ENCODE results near the gene CHSY3.

CHSY3 gene

DNA sequence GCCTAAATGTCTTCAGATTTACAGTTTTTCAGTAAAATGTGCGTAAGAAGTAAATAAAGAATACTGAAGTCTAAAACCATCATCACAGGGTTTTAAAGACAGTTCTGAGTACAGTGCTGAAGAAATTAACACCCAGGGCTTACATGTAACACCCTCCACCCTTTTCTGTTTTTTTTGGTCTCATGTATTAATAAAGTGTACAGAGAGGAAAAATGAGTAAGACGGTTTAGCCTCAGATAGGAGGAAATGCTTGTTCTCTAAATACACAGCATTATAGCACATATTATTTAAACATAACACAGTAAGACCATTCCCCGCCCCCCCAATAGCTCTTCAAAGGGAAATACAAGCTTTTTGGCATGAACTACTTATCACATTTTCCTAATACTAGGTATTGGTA lies 119.3 kb downstream of the CHSY3 start:
- no peak for DNase-seq (ENCODE audit: low read depth in 2 of 2)

DNA sequence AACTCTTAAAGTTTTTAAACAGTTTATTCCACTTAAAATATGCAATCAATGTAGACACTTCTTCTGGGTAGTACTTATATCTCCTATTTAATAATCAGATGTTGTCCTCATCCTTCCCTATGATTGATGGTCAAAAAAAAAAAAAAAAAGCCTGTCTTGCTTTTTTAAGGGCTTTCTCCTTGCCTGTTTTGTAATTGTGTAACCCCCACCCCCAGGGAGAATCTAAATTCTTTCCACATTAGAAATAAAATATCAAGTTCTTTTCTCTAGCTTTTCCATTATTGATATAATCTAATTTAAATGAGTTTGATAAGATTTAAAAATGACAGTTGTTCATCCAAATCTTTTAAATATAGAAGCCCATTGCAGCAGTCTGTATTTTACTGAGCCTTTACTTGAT lies 119.7 kb downstream of the CHSY3 start:
- no peak for DNase-seq (ENCODE audit: low read depth in 2 of 2)

DNA sequence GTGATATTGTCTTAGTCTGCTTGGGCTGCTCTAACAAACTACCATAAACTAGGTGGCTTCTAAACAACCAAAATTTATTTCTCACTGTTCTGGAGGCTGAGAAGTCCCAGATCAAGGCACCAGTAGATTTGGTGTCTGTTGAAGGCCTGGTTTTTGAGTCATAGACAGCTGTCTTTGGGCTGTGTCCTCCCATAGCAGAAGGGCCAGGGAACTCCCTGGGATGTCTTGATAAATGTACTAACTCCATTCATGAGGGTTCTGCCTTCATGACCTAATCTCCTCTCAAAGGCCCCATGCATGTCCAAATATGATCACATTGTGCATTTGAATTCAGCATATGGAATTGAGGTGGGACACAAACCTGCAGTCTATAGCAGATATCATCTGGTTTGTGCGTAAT lies 121.2 kb downstream of the CHSY3 start:
- no peak for DNase-seq (ENCODE audit: low read depth in 2 of 2)

DNA sequence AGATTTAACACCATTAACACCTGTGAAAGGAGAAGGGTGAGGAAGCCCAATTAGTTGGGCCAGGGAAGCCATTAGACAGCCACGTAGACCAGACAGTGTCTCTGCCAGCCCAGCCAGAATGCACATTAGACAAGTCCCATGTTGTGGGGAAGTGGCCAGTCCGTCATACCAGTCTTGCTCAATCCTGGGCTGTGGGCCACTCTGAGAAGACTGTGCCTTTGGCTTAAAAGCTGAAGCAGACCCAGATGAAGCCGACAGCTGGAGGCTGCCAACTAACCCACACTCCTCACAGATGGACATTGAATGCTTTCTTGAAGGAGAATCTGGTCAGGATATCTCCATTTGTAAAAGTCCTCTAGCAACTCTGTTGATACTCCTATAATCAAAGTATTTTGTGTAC lies 128.5 kb downstream of the CHSY3 start:
- no peak for DNase-seq (ENCODE audit: low read depth in 2 of 2)

DNA sequence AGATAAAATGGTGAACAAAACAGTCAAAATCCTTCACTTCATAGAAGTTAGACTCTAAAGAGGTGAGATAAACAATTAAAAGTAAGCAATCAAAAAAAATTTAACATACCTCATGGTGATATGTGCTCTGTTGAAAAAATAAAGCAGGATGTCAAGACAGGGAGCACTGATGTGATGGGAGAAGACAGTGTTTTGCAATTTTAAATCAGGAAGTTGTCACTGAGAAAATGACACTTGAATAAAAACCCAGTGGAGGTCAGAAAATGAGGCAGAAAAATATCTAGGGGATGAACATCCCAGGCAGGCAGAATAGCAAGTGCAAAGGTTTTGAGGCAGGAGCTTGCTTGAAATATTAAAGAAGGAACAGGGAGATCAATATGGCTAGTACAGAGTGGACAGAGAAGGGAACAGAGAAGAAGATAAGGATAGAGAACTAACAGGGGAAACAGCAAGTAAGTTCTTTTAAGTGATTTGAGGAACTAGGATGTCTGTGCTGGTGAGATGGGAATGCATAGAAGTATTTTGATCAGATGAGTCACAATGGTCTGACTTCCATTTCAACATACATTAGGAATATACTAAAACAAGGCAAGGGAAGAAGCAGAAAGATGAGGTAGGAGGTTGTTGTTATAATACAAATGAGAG lies 130.4 kb downstream of the CHSY3 start:
- DNase-seq (ENCODE audit: low read depth in 2 of 2): no peak

DNA sequence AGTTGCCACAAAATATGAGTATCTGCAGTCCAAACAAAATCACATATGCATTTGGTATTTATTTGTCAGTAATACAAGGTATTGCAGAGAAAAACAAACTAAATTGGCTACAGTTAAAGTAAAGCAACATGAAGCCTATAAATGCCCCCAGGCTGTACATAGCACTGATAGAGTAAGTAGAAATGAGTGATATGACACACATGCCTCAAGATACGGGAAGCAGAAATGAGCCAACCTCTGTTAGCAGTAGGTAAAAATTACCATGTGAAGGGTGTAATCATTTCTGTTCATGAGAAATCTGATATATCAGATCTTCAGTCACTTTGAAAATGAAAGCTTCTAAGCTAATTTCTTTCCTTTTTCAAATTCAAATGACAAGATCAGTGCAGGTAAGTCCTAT lies 131.1 kb downstream of the CHSY3 start:
- no peak for DNase-seq (ENCODE audit: low read depth in 2 of 2)

DNA sequence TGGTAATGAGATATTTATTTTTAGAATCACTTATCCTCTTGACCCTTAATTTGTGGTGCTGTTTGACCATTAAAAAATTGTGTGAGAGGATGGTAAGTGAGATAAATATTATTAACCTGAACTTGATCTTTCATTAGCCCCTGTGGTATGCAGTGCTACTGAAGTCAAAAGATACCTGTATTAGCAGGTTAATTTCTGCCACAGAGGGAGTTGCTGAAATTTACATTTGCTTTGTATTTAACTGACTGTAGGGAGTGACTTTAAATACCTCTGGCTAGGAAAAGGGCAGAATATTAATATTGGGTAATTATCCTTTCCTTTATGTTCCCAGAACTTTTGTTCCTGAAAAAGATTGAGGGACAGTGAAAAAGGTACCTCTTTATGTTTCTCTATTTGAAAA lies 133.6 kb downstream of the CHSY3 start:
- DNase-seq (ENCODE audit: low read depth in 2 of 2): no peak

DNA sequence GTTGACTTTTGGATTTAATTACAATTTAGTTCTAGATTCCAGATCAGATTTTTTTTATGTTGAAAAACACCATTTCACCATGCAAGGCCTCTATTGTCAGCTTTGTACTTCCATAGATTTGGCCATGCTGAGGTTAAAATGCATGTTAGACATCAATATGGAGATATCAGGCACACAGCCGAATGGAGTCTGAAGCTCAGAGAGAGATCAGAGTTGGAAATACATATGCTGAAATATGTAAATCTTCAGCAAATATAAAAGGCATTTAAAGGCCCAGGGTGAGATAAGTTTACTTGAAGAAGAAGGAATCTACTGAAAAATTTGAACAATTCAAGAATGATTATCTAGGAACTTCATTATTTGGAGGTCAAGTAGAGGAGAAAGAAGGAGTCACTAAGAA lies 139.6 kb downstream of the CHSY3 start:
- no peak for DNase-seq (ENCODE audit: low read depth in 2 of 2)

DNA sequence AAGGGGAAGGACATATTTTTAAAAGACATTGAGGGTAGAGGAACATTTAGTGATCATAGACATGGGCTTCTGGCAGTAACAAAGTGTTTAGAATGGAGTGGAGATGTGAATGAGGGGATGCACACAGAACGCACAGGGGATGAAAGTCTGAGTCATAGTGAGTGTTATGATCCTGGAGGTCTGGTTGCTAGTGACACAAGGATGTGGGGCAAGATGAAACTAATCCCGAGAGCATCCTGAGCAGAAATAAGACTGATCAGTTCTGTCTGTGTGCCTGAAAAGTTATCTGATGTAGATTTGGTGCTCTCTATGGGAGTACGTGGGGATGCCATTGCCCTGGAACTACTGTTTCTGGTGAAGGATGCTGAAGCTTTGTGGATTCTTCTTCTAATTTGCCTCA lies 141.1 kb downstream of the CHSY3 start:
- no peak for DNase-seq (ENCODE audit: low read depth in 2 of 2)

DNA sequence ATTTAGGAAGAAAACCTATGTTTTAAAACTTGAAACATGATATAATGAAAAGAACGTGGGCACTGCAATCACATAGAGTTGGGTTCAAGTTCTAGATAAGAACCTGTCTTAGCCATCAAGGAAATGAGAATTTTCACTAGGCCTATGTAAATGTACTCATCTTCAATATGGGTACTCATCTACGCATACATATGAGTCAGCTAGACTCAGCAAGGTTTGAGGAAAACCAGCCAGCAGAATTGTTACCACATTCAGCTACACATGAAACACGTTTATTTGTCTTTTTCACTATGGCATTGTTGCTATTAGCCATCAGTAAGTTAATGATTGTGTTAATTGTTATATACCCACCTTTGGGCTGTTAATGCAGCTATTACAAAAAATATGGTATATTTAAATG lies 146.3 kb downstream of the CHSY3 start:
- DNase-seq (ENCODE audit: low read depth in 2 of 2): no peak

DNA sequence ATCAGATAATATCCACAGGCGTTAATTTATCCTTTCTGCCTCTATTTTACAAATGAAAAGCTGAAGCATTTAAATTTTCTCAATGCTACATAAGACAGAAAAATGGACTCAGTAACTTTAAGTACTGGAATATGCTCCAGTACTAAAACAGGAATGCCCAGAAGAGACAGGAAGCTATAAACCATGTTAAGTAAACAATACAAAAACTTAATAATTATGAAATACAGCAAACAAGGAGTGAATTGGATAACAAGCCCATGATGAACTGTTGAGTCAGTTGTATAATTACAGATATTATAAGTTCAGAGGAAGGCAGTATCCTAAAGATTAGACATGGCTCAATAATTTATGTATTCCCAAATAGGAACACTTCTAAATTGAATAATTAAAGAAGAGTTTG lies 148.5 kb downstream of the CHSY3 start:
- DNase-seq (ENCODE audit: low read depth in 2 of 2): no peak

DNA sequence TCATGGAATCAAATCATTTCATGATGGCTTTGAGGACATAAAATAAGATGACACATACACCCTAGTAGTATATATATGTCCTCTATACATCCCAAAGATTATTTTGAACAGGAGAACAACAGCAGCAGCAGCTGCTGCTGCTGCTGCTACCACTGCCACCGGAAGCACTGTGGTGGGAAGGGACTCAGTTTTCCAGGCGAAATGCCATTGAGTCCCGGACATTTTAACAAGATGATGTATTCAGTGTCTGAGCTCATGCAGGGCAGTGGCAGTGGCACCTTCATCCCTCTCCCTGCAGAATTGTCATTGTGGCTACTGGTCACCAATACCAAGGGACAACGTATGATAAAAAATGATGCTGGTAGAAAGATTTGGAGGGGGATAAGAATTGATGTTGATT lies 151.3 kb downstream of the CHSY3 start:
- no peak for DNase-seq (ENCODE audit: low read depth in 2 of 2)

DNA sequence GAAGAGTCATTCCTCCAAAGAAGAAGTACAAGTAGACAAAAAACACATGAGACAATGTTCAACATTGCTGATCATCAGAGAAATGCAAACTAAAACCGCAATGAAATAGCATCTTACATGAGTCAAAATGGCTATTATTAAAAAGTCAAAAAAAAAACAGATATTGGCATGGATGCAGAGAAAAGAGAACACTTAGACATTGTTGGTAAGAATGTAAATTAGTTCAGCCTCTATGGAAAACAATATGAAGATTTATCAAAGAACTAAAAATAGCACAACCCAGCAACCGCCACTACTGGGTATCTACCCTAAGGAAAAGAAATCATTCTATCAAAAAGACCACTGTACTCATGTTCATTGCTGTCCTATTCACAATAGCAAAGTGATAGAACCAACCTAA lies 157.5 kb downstream of the CHSY3 start:
- DNase-seq (ENCODE audit: low read depth in 2 of 2): no peak

DNA sequence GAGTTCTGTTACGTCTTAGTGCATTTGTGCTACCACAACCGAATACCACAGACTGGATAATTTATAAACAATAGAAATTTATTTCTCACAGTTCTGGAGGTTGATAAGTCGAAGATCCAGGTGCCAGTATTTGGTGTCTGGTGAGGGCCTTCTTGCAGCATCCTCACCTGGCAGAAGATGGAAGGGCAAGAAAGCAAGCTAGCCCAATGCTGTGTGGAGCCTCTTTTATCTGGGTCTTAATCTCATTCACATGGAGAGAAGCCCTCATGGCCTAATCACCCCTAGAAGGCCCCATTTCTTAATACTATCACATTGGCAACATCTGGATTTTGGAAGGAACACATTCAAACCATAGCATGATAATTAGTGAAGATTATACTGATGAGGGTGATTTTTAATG lies 159.3 kb downstream of the CHSY3 start:
- no peak for DNase-seq (ENCODE audit: low read depth in 2 of 2)

DNA sequence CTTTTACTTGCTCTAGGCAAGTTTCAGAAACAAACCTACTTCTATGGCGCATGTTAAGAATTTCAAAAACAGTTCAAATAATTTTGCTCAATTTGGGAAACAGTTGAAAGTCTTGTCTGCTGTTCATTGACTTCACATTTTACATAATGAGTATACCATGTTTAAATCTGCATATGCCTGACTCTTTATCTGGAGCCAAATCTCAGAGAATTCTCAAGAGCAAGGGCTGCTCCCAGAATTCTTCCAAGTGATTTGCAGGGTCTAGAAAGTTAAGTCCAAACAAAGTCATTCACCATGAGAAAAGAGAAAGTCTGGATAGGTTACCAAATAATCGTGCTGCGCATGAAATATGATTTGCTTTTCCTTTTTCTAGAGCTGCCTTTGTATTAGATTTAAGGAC lies 160.2 kb downstream of the CHSY3 start:
- no peak for DNase-seq (ENCODE audit: low read depth in 2 of 2)

DNA sequence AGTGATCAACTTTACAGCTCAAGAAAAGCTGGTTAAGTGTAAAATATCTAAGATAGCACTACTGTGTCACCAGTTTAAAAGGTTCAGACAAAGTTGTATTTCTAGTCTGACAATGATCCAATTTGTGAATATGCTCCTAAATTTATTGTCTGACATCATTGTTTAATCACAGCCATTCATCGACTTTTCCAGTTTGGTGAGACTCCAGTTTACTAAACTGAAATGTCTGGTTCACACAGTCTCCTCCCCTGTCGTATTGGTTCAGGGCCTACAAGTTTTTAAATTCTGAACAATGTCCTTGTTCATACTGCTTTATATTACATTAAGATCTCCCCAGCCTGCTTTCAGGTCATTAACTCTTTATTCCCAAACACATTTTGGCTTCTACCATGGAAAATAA lies 161.4 kb downstream of the CHSY3 start:
- DNase-seq (ENCODE audit: low read depth in 2 of 2): no peak

DNA sequence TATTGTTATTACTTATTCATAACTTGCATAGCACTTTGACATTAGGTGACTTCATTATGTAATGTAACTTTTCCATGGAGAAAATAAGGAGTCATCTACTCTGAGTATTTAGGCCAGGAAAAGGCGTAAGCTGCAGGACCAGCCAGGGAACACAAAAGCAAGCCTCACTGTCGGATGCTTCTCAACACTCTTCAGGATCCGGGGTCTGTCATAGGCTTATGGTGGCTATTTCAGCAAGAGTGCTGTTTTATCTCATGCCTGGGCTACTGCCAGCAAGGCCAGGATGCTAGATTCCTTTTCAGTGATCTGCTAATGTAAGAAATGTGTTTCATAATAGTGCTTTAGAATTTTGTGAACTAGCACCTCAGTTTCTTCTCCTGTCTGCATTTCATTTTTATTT lies 162.4 kb downstream of the CHSY3 start:
- no peak for DNase-seq (ENCODE audit: low read depth in 2 of 2)

DNA sequence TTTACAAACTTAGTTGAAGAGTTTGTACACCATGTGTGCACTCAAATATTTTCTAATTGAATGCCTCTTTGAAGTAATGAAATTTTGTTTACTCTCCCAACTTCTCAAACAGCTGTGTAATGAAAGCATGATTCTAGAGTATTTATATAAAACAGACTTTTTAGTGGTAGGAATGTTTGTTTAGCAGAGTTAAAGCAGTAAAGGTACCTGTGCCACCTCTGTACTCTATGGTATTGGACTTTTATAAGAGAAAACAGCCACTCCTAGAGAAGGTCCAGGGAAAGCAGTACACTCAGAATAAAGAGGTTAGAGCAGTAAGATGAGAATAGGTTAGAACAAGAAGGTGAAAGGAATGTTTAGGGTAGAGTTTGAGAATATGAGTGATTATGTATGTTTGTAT lies 163.1 kb downstream of the CHSY3 start:
- no peak for DNase-seq (ENCODE audit: low read depth in 2 of 2)

DNA sequence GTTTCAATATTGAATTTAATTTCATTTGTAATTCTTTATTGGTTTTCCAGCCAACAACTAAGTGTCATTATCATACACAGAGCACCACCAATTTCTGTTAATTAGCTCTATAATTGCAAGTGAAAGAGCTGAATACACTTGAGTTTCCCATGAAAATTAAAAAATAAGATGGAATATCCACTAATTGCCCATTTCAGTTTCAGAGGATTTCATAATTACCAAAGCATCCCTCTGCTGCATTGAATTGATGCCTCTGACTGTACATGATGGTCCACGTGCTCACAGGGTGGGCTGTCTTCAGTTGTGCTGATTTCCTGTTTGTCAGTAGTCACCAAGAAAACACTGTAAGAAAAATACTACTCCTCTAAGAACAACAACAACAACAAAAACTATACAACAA lies 163.8 kb downstream of the CHSY3 start:
- no peak for DNase-seq (ENCODE audit: low read depth in 2 of 2)

DNA sequence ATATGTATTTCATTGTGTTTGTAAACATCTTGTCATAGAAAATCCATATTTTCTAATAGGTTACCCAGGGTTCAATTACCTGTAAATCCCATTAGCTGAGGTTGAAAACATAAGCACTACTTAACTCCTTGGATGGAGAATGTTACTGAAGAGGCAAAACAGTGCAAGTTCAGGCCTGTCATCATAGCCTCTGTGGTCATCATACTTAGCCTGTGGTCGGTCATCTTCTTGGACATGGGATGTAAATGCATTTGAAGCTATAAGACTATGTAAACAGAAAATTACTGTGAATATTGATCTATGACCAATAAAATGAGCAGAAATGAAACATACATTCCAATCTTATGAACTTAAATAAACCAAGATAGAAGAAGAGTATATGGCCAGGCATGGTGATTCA lies 164.7 kb downstream of the CHSY3 start:
- no peak for DNase-seq (ENCODE audit: low read depth in 2 of 2)

DNA sequence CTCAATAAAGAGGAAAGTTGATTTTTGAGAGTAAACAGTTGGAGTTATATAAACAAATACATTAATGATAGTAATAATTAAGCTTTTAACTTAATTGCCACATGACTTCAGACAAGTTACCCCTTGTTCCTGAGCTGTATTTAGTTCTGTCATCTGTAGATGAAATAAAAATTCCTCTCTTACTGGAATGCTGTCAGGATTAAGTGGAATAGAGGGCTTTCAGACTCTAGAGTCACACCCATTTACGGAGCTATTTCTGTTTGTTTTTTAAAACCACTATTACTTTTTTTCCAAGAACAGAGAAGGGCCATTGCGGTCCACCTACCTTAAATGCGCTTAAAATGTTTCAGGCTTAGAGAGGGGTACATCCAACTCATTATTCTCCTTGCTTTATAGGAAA lies 170.6 kb downstream of the CHSY3 start:
- no peak for DNase-seq (ENCODE audit: low read depth in 2 of 2)

DNA sequence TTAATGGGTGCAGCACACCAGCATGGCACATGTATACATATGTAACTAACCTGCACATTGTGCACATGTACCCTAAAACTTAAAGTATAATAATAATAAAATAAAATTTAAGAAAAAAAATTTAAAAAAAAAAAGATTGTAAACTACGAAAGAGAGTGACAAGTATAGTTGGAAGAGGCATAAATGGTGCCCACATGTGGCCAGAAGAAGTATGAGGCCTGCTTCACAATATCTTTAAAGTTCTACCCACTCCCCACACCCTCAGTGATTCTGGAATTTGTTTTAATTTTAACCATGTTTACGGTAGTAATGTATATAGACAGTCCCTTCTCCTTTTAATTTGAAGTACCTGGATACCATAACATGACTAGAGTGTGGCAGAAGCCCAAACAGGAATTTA lies 172.7 kb downstream of the CHSY3 start:
- no peak for DNase-seq (ENCODE audit: low read depth in 2 of 2)

DNA sequence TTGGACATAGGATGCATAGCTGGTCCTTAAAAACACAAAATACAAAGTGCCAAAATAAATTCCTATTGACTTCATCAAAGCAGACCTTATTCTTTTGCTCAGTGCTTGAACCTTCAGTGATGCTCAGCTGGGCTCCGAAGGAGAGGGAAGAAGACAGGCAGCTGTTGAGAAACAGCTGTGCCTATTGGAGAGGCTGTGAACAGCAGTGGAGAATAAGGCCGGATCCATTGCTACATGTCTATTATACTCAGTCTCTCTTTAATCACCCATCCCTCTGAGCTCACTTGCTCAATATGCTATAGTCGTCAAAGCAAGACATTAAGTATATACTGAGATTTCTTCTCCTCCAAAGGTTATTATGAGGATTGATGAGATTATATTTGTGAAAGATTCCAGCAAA lies 174.4 kb downstream of the CHSY3 start:
- DNase-seq (ENCODE audit: low read depth in 2 of 2): no peak

DNA sequence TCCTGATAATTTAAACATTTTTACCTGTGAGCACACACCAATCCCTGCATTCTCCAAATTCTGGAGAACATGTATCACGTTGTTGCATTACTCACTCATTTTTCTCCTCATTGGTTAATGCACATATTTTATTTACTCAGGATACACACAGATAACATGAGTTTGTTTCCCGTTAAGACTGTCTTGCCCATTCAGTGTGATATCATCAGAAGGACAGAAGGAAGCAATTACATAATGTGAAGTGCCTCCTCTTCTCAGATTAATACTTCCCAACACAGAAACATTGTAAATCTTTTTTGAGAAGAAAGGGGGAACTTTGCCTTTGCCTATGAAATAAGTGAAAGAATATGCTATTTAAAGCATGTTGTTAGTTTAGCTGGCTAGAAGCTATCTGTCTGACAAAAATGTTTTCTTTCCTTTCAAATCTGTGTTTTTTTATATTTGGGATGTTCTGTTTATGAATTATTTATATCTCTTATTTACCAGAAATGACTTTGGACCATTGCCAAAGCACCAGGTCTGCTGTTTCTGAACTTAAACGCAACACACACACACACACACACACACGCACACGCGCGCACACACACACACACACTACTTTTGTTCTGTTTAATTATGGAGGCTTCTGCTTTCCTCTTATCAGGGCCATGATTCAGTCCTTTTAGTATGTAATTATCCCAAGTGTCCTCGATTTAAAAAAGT lies 186.5 kb downstream of the CHSY3 start:
- no peak for DNase-seq (ENCODE audit: low read depth in 2 of 2)

All from stimulated activated CD8-positive, alpha-beta memory T cell treated with anti-CD3 and anti-CD28 coated beads, Interleukin-15, amount 100 ng/mL, for 48 hours (primary cell).